Liver (tissue), 9 donors: ENCODE data around the gene C2CD2. TPM values are rescaled to one million over a fixed set of nuclear protein-coding genes. Genes with fewer than 3 reads are reported as not detected.

Source experiments
- DNase-seq: peaks from one replicate; pipeline ENCODE4 v3.0.0-alpha.2; 2017; ENCODE audit warnings: low spot score
- H3K27ac ChIP-seq, 2 donors: one replicate each; pipeline ENCODE4 v1.7.0; 2013; ENCODE audit warnings: inconsistent platforms in 2 of 2, low read length in 2 of 2, control low read depth in 1 of 2, low read depth in 1 of 2, mild to moderate bottlenecking in 1 of 2
- H3K27me3 ChIP-seq, 4 donors: one replicate each; pipeline versions ENCODE4 v1.6.1 to v1.7.0; 2013; ENCODE audit warnings: low read length in 3 of 4, inconsistent platforms in 1 of 4, mild to moderate bottlenecking in 1 of 4, moderate library complexity in 1 of 4; ENCODE audit not compliant: control insufficient read depth in 4 of 4, insufficient read depth in 4 of 4
- H3K36me3 ChIP-seq, 4 donors: one replicate each; pipeline versions ENCODE4 v1.6.1 to v1.7.0; 2013; ENCODE audit warnings: low read length in 3 of 4, mild to moderate bottlenecking in 3 of 4, low read depth in 1 of 4, moderate library complexity in 1 of 4; ENCODE audit not compliant: control insufficient read depth in 4 of 4, insufficient read depth in 3 of 4
- H3K4me1 ChIP-seq, 4 donors: one replicate each; pipeline versions ENCODE4 v1.6.1 to v1.7.0; 2013; ENCODE audit warnings: low read length in 3 of 4, mild to moderate bottlenecking in 3 of 4, moderate library complexity in 1 of 4; ENCODE audit not compliant: control insufficient read depth in 4 of 4, insufficient read depth in 4 of 4
- H3K4me3 ChIP-seq, 3 donors: one replicate each; pipeline versions ENCODE4 v1.6.1 to v1.7.0; 2013; ENCODE audit warnings: low read length in 3 of 3, control low read depth in 1 of 3, low read depth in 1 of 3, mild to moderate bottlenecking in 1 of 3
- H3K9ac ChIP-seq, 2 donors: one replicate each; pipeline ENCODE4 v1.7.0; 2013; ENCODE audit warnings: low read length in 2 of 2, mild to moderate bottlenecking in 2 of 2, moderate library complexity in 2 of 2, control low read depth in 1 of 2, low read depth in 1 of 2
- H3K9me3 ChIP-seq, 4 donors: one replicate each; pipeline versions ENCODE4 v1.6.1 to v1.7.0; 2013; ENCODE audit warnings: low read length in 3 of 4; ENCODE audit not compliant: control insufficient read depth in 4 of 4
- ATF3 ChIP-seq: IDR thresholded peaks from 2 replicates; pipeline ENCODE4 v1.6.1; 2016; ENCODE audit warnings: antibody characterized with exemption
- CTCF ChIP-seq: fragments of 150-350 bp; IDR thresholded peaks from 2 replicates; pipeline ENCODE4 v1.5.1; 2017; ENCODE audit warnings: improper control_type of control experiment, low read depth, low read length; ENCODE audit not compliant: missing input control
- EGR1 ChIP-seq, 2 donors: IDR thresholded peaks; 2 replicates each; pipeline ENCODE4 v1.6.1; 2016 to 2018; ENCODE audit warnings: antibody characterized with exemption in 2 of 2, low read depth in 2 of 2
- FOXA1 ChIP-seq: IDR thresholded peaks from 2 replicates; pipeline ENCODE4 v1.6.1; 2016; ENCODE audit warnings: antibody characterized with exemption
- FOXA2 ChIP-seq: IDR thresholded peaks from 2 replicates; pipeline ENCODE4 v1.6.1; 2016; ENCODE audit warnings: antibody characterized with exemption
- GABPA ChIP-seq, 2 donors: IDR thresholded peaks in 1 of 2; conservative IDR thresholded peaks in 1 of 2; 2 replicates each; pipeline ENCODE4 v1.6.1; 2016; ENCODE audit warnings: antibody characterized with exemption in 2 of 2, mild to moderate bottlenecking in 1 of 2, moderate library complexity in 1 of 2
- HNF4A ChIP-seq, 2 donors: conservative IDR thresholded peaks; 2 replicates each; pipeline ENCODE4 v1.6.1; 2016; ENCODE audit warnings: antibody characterized with exemption in 2 of 2, mild to moderate bottlenecking in 2 of 2
- HNF4G ChIP-seq: IDR thresholded peaks from 2 replicates; pipeline ENCODE4 v1.6.1; 2016; ENCODE audit warnings: antibody characterized with exemption
- JUND ChIP-seq, 2 donors: IDR thresholded peaks; 2 replicates each; pipeline ENCODE4 v1.6.1; 2016; ENCODE audit warnings: antibody characterized with exemption in 2 of 2
- MAX ChIP-seq: IDR thresholded peaks from 2 replicates; pipeline ENCODE4 v1.6.1; 2016; ENCODE audit warnings: antibody characterized with exemption
- RAD21 ChIP-seq, 2 donors: IDR thresholded peaks; 2 replicates each; pipeline ENCODE4 v1.6.1; 2016; ENCODE audit warnings: antibody characterized with exemption in 2 of 2, mild to moderate bottlenecking in 2 of 2
- REST ChIP-seq: IDR thresholded peaks from 2 replicates; pipeline ENCODE4 v1.6.1; 2016; ENCODE audit warnings: antibody characterized with exemption, mild to moderate bottlenecking
- SP1 ChIP-seq: IDR thresholded peaks from 2 replicates; pipeline ENCODE4 v1.6.1; 2018; ENCODE audit warnings: antibody characterized with exemption, mild to moderate bottlenecking
- TAF1 ChIP-seq: conservative IDR thresholded peaks from 2 replicates; pipeline ENCODE4 v1.6.1; 2016; ENCODE audit warnings: antibody characterized with exemption, mild to moderate bottlenecking
- YY1 ChIP-seq: IDR thresholded peaks from 2 replicates; pipeline ENCODE4 v1.6.1; 2016; ENCODE audit warnings: antibody characterized with exemption, mild to moderate bottlenecking
- WGBS: extraction: QIAGEN DNeasy Blood & Tissue Kit; methylation state at CpG from one replicate; pipeline ENCODE4 v1.1.7; 2013; 5-methylcytosine and 5-hydroxymethylcytosine counted together
- polyA plus RNA-seq, 2 donors: library from polyadenylated mRNA; stranded (reverse) in 1 of 2; unstranded in 1 of 2; fragments of 200-250 nt in 1 of 2; fragments of >200 nt in 1 of 2; fragmentation: Nextera tagmentation in 1 of 2; extraction: Ambion mirVana in 1 of 2; gene quantifications; one replicate each; pipeline versions ENCODE4 v1.2.1 to v1.2.3, GENCODE V29; 2013 to 2015
- total RNA-seq, 2 donors: library from RNA; depleted of rRNA; stranded (reverse); fragments of >200 nt; gene quantifications; one replicate each; pipeline ENCODE4 v1.2.3, GENCODE V29; 2014
- donor health status: healthy.
- donor health status: healthy.
- donor health status: healthy.
- donor health status: healthy.
- donor health status: healthy.

C2CD2 gene
- total and polyA plus RNA-seq, 4 donors: 2.9 to 17.9 (median 6.0) TPM

- 95% methylated on average over 23 of the region's 23 CpGs for WGBS
- Histone ChIP-seq H3K27me3 (no peaks in the 10 kb centered on the region), H3K9me3 (no peaks in the 10 kb centered on the region), H3K4me1 (no peaks in the 10 kb centered on the region), H3K4me3 (no peak overlapping the region), H3K27ac (no peak overlapping the region), H3K9ac (no peak overlapping the region), H3K36me3 (peaks cover 6 to 25% (median 8%) of the 10 kb centered on the region in 4 donors)
- TF ChIP-seq ATF3 (no peak), REST (no peak), HNF4A (conservative IDR thresholded peaks at IDR 0.05) (no peak), FOXA1 (no peak), GABPA (IDR thresholded peaks at IDR 0.05 in 1 of 2, conservative IDR thresholded peaks at IDR 0.05 in 1 of 2) (no peak), YY1 (no peak), MAX (no peak), RAD21 (IDR thresholded peaks at IDR 0.05) (no peak), SP1 (no peak), FOXA2 (no peak), CTCF (no peak), EGR1 (IDR thresholded peaks at IDR 0.05; ENCODE audit: low read depth in 2 of 2) (no peak), JUND (IDR thresholded peaks at IDR 0.05) (no peak)
- no peak for DNase-seq
Measured at GRCh38 chr21:41851090-41851790, 102.6 kb downstream of the C2CD2 start.

GRCh38 chr21:41850085-41850484 lies 103.7 kb downstream of the C2CD2 start:
- DNase-seq: no peak
- H3K9me3 ChIP-seq: no peaks in the 10 kb centered on the region
- peaks cover 4 to 20% (median 8%) of the 10 kb centered on the region in 4 donors for H3K36me3 ChIP-seq
- no peak overlapping the region for H3K4me3 ChIP-seq
- no peak overlapping the region for H3K27ac ChIP-seq
- 97% methylated on average over 9 of the region's 9 CpGs for WGBS
- H3K4me1 ChIP-seq: no peaks in the 10 kb centered on the region
- no peaks in the 10 kb centered on the region for H3K27me3 ChIP-seq
- no peak overlapping the region for H3K9ac ChIP-seq
- TF ChIP-seq RAD21 (IDR thresholded peaks at IDR 0.05) (no peak), HNF4G (no peak), TAF1 (no peak), HNF4A (conservative IDR thresholded peaks at IDR 0.05) (no peak), EGR1 (IDR thresholded peaks at IDR 0.05; ENCODE audit: low read depth in 2 of 2) (no peak), REST (no peak), CTCF (no peak), MAX (no peak), FOXA2 (no peak), ATF3 (no peak), FOXA1 (no peak)
